NCI-H460 (cell line): Measurements from ENCODE around the gene GATAD2B. TPM values are rescaled to one million over a fixed set of nuclear protein-coding genes. Genes with fewer than 3 reads are reported as not detected.
"Not testable (repeated sequence)": the region's sequence is repeated elsewhere in the genome, so short reads cannot be mapped to it uniquely, and the experiment has no call there.

Source experiments
- DNase-seq: peaks from one replicate; pipeline ENCODE4 v3.0.0-alpha.2; 2016; ENCODE audit warnings: low read depth; ENCODE audit errors: extremely low read depth
- total RNA-seq: library from RNA; depleted of rRNA; stranded (reverse); fragments of >200 nt; shearing (Covaris generic); gene quantifications from 2 replicates; pipeline ENCODE4 v1.2.3, GENCODE V29; 2014

Gene GATAD2B
- total RNA-seq, 1 experiment from 2014 or later = 8.8 TPM

GRCh38 chr1:153844349-153844748 is 78.4 kb downstream of the GATAD2B start:
- DNase-seq = not testable (repeated sequence)

- no peak for DNase-seq
Observed at GRCh38 chr1:153842006-153842471, 80.7 kb downstream of the GATAD2B start.

DNA sequence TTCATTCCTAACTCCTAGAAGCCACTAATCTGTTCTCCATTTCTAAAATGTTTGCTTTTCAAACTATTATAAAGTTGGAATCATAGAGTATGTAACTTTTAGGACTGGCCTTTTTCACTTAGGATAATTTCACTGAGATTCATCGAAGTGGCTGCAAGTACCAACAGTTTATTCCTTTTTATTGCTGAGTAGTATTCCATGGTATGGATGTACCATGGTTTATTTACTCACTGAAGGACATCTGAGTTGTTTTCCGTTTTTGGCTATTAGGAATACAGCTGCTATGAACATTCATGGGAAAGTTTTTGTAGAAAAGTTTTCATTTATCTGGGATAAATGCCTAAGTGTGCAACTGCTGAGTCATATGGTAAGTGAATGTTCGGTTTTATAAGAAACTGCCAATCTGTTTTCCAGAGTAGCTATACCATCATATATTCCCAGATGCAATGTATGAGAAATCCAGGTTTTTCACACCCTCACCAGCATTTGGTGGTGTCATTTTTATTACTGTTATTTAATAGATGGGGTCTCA is 81.2 kb downstream of the GATAD2B start:
- DNase-seq = no peak

GRCh38 chr1:153840774-153841173 is 82.0 kb downstream of the GATAD2B start:
- DNase-seq = not testable (repeated sequence)

DNA sequence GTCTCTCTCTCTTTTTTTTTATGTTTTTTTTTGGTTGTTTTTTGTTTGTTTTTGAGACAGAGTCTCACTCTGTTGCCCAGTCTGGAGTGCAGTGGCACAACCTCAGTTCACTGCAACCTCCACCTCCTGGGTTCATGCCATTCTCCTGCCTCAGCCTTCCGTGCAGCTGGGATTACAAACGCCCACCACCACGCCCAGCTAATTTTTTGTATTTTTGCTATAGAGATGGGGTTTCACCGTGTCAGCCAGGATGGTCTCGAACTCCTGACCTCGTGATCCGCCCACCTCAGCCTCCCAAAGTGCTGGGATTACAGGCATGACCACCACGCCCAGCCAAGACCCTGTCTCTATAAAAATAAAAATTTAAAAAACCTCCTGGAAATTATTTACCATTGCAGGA is 88.8 kb downstream of the GATAD2B start:
- DNase-seq = not testable (repeated sequence)

GRCh38 chr1:153833171-153833570 is 89.6 kb downstream of the GATAD2B start:
- DNase-seq = no peak

GRCh38 chr1:153832293-153832692 is 90.5 kb downstream of the GATAD2B start:
- no peak for DNase-seq

DNA sequence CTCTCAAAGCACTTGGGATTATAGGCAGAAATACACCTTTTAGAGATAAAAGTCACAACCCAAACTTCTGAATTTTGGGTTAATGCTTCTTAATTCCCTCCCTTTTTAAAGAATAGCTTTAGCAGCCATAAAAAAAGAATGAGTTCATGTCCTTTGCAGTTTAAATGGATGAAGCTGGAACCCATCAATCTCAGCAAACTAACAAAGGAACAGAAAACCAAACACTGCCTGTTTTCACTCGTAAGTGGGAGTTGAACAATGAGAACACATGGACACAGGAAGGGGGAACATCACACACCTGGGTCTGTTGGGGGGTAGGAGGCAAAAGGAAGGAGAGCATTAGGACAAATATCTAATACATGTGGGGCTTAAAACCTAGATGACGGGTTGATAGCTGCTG is 91.7 kb downstream of the GATAD2B start:
- no peak for DNase-seq

- DNase-seq = no peak
Observed at GRCh38 chr1:153827168-153827964, 95.4 kb downstream of the GATAD2B start.

GRCh38 chr1:153818876-153819275 is 103.9 kb downstream of the GATAD2B start:
- DNase-seq = no peak

- DNase-seq = no peak
Observed at GRCh38 chr1:153816283-153816889, 106.4 kb downstream of the GATAD2B start.

- no peak for DNase-seq
Observed at GRCh38 chr1:153805886-153806719, 116.7 kb downstream of the GATAD2B start.

DNA sequence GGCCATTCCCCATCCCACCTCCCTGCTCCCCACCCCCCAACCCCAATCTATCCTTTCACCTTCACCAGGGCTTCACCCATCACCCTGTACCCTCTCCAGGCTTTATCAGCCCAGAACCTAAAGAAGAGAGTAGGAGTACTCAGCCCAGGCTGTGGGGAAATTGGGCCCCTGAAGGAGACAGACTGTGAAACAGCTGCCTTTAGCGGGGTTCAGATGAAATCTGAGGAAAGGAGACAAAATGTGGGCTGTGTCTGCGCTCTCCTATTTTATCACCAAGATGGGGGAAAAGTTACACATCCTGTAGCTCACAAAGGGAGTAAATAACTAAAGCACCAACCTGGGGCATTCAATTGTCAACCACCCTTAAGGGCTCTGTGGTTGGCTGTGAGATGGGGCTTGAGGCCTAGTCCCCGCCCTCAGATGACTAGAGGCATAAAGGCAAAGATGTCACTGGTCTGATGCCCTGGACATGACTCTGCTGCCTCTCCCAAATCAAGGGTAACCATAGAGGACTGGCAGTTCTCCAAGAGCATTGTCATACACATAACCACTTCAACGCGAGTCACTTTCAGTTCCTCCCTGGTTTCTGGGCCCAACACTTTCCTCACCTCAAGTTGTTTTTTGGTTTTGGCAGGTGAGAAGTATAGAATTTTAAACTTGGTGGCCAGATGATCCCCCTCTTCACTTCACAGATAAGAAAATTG is 117.6 kb downstream of the GATAD2B start:
- DNase-seq = peak; percentile 44

DNA sequence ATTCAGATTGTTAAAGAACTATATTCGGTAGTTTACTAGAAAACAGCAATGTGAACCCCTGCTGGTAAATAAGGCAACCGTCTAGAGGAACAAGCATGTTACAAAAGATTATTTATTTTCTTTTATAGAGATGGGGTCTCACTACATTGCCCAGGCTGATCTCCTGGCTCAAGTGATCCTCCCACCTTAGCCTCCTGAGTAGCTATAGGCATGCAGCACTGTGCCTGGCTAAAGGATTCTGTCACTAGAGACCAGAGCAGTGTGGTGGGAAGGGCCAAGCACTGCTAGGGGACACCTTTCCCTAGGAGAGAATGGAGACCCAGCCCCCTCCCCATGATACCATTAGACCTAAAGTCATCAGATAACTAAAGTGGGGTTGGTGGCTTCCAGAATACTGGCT is 118.7 kb downstream of the GATAD2B start:
- DNase-seq = no peak

DNA sequence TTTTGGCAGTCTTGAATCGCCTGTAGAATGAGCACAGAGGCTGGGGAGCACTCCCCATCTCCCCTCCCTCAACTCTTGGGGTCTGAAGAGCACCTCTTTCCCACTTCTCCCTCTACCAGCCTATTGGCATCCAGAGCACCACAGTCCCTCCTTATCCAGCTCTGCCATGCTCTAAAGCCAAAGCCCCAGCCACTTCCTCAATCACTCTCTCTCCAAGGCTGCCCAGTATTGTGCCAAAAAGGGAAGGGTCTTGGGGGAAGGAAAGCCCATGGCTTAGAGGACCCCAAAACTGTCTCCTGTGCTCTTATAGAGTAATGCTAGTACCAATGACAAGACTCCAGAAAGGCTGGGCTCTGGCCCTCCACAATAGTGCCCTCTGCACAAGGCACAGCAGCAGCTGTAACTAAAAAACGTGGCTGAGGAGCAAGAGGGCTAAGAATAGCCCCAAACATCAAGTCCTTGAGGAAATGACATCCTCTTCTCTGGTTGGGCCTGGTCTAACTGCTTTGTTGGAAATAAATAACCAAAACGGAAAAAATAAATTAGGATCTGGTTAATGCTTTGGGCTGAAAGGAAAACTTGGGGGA is 119.2 kb downstream of the GATAD2B start:
- no peak for DNase-seq

GRCh38 chr1:153801786-153802697 is 120.7 kb downstream of the GATAD2B start:
- DNase-seq = no peak

GRCh38 chr1:153801028-153801625 is 121.6 kb downstream of the GATAD2B start:
- no peak for DNase-seq

GRCh38 chr1:153800516-153800915 is 122.3 kb downstream of the GATAD2B start:
- DNase-seq = no peak
